A204.1 (cell line): ENCODE measurements around the gene MRC2.
"Not testable (repeated sequence)": the region's sequence is repeated elsewhere in the genome, so short reads cannot be mapped to it uniquely, and the experiment has no call there.

Source experiments
- FAIRE-seq: peaks from 2 replicates; lab custom pipeline; 2012; peaks lifted over from hg19 to GRCh38; lab: Jason Lieb, UNC

MRC2 gene

DNA sequence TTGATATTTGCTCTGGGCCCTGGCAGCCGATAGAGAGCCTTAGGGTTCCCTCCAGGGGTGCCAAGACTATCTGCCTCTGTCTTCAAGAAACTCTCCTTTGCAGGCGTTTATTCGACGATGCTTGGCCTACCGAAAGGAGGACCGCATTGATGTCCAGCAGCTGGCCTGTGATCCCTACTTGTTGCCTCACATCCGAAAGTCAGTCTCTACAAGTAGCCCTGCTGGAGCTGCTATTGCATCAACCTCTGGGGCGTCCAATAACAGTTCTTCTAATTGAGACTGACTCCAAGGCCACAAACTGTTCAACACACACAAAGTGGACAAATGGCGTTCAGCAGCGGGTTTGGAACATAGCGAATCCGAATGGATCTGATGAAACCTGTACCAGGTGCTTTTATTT is 15.2 kb upstream of the MRC2 start:
- FAIRE-seq, result not testable (repeated sequence)

DNA sequence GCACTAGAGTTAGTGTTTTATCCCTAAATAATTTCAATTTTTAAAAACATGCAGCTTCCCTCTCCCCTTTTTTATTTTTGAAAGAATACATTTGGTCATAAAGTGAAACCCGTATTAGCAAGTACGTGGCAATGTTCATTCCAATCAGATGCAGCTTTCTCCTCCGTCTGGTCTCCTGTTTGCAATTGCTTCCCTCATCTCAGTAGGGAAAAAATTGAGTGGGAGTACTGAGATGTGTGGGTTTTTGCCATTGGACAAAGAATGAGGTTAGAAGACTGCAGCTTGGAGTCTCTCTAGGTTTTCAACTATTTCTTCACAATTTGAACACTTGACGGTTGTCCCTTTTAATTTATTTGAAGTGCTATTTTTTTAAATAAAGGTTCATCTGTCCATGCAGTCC is 14.4 kb upstream of the MRC2 start:
- FAIRE-seq, result not testable (repeated sequence)

DNA sequence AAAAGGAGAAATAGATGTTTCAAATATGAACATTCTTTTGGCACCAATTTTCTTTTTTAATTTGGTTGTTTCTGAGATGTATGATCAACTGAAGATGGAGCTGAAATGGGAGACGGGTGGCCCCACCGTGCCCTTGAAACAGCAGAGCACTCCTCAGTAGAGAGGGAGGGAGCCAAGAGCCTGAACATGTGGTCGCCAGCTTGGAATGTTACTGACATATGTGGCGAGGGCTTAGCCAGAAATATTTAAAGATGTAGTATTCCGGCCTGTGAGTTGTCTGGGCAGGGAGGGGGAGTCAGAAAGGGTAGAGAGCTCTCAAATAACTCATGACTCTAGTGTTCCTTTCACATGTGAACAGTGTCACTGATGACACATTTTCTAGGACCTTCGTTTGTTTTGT is 13.3 kb upstream of the MRC2 start:
- no peak for FAIRE-seq

DNA sequence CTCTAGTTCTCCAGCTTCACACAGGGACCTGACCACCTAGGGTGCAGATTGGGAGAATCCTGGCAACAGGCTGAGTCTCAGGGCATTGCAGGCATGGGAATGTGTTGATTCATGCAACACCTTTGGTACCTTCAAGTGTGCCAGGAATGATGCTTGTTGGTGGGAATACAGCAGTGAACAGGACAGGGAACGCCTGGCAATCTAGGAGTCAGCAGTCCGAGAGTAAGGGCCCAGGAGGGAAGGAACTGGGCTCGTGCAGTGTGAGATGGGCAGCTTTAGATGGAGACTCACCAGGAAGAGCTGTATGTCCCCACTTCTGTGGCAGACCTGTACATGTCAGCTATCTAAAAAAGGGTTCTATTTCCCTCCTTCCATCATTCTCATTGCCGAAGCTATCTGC is 12.0 kb upstream of the MRC2 start:
- no peak for FAIRE-seq

DNA sequence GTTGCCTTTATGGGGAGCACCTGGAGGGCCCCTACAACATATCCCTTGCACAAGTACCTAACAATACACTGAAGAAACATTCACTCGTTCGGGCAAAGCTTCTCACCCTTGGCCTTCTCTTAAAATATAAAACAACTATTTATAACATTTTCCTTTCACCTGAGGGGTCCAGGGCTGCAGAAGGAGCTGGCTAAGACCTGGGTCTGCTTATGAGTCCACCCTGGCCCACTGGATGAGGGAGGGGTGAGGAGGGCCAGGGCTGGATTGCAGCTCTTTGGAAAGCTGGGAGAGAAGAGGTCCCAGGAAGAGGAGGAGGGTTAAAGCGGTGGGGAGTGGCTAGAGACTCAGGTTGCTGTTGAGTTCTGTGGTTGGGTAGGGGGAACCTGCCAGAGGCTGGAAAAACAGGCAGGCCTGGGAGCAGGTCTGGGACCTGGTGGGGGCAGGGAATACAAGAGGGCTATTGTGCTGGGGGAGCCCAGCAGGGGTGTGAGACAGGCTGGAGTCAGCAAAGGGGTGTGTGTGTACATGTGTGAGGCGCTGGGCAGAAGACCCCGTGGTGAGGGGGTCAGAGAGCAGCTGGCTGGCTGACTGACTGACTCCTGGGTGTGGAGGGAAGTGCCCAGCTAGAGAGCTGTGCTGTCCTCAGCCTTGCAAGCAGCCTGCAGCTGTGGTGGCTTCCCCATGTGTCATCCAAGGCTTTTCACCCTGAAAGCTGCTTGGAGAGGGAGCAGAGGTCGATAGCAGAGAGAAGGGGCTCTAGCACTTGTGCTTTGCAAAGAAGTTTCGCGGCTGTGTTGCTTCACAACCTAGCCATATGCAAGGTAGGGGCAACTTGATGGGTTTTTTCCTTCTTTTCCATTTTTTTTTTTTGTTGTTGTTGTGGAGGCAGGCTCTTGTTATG is 10.2 kb upstream of the MRC2 start:
- no peak for FAIRE-seq

DNA sequence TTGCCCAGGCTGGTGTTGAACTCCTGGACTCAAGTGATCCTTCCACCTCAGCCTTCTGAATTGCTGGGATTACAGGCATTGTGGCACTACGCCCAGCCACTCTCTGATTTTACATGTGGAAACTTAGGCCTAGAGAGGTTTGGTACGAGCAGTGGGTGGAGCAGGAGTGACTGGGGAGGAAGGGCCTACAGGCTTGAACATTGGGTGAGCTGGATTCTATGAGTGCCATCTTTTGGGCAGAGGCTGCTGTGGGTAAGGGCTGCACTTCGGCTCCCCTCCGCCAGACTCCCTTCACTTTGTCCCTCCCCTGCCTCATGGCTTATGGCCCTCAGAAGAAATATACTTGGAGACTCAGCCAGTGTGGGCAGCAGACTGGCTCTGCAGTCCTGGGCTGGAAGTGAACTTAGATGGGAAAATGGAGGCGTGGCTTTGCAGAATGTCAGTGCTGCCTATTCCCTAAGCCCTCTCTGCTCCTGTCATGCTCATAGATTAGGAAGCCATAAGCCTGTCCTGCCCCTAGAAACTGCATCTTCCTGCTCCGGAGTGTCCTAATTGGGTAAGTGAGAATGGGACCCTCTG is 9.5 kb upstream of the MRC2 start:
- no peak for FAIRE-seq

DNA sequence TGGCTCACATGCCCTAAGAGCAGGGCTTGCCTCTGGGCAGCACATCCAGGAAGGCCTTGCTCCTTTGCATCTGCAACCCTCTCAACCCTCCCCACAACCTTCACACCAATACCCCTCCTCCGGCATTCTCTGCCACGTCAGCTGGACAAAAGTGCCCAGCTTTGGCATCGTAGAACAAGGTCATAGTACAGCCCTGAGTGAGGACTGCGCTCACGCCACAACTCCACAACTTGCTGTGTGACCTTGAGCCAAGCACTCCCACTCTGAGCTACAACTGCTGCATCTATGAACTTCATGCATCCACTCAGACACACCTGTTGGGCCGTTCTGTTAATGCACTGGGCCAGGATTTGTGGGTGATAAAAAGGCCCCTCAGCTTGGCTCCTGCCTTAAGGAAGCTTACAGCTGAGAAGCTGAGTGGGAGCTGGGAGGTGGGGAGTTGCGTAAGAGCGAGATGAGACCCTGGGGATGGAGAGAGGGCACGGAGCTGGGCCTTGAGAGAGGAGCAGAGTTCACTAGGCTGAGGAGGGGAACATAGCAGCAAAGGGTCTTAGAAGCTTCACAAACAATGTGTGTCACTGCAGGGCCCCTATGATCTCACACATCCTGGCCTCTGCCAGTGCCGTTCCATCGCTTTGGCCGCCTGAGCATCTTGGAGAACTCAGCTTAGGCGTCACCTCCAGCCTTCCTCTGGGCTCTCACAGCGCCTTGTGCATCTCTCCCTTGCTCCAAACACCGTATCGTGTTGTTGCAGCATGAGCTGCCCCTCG is 8.6 kb upstream of the MRC2 start:
- FAIRE-seq, result no peak

DNA sequence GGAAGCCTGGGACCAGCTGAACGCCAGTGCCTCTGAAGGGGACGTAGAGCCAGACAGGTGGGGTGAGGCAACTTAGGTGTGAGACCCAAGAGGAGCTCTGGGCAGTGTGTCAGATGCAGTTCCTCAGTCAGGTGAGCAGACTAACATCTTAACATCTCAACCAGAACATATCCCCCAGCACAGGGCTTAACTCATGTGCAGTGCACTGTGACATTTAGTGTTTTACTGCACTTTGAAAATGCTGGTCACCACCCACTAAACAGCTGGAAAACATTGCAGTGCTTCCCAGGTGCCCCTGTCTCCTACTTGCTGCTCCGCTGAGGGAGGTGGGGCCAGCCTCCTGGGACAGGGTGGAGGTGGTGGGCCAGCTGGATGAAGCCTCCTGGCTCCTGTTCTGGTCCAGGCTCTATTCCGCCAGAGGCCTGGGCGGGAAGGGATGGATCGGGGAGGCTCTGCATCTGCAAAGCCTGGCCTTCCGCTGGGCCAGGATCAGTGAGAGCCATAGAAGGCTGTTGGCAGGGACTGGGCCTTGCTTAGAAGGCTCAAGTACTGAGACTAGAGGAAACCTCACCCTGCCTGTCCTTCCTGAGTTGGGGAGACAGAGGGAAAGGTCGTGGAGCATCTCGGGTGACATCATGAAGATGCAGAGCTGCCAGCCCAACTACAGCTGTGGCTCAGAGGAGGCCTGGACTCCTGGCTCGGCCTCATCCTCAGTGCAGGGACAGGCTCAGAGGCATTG is 7.9 kb upstream of the MRC2 start:
- FAIRE-seq, result no peak

DNA sequence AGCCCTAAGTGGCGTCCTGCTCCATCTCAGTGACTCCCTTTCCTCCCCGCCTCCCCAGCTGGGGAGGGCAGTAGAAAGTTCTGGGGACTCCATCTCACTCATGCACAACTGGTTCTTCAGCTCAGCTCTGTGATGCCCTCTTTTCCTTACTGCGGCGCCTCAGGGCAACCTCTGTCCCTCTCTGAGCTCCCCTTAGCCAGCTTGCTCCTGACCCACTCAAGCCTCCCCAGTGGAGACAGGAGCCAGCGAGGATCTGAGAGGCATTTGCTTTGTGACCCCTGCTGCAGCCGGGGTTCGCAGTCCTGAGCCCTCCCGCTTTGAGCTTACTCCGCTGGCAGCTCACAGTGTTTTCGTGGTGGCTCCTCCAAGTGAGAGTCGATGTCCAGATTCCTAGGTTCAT is 6.2 kb upstream of the MRC2 start:
- no peak for FAIRE-seq

DNA sequence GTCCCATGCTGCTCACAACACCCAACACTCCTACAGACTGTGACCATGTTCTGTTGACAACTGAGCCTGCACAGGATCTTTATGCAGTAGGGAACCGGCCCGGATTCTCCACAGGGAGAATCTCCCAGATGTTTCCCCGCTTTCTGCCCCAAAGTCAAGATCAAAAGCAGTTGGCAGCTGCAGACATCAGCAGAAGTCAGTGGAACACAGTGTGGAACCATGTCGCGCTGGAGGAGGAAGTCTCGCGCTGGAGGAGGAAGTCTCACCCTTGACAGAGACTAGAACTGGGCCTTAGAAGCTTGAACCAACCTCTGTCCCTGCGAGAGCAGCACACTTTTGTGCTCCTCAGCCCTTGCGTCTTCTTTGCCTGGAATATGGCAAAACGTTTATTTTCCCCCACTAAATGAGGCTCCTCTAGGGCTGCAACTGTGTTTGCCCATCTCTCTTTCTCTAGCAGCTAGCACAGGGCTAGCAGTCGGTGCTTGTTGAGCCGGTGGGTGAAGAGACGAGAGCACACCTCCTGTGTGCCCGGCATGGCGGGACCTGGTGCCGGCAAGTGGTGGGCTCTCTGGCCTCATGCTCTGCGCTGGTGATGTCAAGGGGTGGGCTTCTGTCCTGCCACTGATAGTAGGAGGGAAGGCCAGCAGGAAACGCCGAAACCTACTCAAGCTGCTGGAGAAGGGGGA is 2.1 kb upstream of the MRC2 start:
- no peak for FAIRE-seq

DNA sequence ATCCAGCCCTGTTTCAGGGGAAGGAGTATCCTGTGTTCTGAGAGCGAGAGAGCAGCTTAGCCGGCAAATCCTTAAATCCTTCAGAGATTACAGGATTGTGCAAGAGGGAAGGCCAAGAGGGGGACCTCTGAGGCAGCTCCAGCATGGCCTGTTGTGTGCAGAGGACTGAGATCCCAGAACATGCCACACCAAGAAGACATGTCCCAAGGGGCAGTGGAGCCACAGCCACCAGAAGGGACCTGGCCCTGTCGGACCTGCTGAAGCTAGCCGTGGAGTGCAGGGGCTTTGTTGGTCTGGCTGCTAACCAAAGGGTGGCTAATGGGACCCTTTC is 1.6 kb upstream of the MRC2 start:
- no peak for FAIRE-seq

DNA sequence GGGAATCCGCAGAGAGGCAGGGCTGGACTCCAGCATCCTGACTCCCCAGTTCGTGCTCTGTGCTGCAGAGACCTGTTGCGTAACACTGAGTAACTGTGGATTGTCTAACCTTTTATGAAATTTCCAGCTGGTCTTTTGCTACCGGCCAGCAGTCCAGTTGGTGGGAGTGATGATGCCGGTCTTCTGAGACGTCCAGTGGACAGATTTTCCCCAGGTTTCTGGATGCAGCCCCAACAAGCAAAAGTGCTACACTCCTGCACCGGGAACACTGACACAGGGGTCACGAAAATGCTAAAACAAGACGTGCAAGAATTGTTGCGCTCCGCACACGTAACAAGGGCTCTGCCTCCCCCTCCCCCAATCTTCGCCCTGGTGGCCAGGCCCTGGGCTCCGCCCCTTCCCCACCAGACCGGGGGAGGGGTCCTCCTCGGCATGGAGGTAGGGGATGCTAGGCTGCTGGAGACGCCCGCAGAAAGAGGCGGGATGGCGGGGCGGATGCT is 701 bp upstream of the MRC2 start:
- no peak for FAIRE-seq

DNA sequence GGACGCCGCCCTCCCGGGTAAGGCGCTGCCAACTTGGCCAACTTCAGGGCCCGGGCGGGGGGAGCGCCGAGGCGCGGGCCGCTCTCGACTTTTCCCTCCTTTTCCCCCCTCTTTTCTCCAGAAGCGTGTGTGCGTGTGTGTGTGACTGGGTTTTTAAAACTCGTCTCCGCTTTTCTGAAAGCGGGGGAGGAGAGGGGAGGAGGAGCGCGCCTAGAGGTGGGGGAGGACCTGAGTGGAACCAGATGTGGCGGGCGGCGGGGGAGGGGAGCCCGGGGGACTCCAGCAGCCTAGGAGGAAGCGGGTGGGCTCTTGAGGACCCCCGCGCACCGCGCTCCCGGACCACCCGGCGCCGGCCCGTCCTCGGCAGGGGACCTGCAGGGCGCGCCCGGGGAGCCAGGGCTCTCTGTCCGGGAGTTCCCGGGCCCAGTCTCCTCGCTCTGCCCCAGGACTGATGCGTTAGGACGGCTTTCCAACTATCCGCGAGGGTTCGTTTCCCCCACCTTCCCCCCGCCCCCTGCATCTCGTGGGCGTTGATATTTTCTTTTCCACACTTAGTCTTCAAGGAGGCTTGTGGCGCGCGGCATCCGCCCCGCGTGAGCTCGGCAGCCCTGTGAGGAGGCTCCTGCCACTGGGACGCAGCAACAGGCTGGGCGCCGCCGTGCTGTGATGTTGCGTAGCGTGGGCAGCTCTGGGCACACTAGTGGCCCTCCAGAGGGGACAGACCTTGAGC is 599 bp downstream of the MRC2 start:
- FAIRE-seq, result no peak

DNA sequence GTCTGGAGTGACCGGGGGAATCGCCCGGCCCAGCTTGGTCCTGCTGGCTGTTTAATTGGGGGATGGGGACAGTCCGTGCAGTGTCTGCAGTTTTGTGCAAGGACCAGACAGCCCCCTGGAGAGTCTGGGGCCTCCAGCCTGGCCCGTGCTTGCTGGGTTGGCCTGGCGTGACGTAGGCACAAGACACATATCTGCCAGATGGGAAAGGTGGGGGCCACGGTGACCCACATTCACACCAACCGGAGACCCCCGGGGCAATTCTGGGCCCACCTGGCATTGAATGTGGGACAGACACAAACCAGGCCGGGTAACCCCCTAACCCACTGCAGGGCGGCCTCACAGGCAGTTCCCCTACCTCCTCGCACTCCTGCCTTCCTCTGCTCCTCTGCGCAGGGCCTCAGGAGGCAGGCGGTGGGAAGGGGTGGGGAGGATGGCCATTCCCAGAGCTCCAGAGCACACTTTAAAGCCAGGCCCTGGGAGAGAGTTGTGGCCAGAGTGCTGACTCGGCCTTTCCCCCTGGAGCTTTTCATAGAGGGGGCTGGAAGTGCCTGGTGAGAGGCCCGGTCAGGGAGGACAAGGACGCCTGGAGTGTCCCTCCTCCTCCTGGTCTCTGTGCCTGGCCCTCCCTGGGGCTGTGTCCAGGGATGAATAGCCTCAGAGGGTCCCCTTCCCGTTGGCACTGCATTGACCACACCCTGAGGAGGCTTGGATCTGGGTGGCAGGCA is 1.5 kb downstream of the MRC2 start:
- FAIRE-seq, result no peak

DNA sequence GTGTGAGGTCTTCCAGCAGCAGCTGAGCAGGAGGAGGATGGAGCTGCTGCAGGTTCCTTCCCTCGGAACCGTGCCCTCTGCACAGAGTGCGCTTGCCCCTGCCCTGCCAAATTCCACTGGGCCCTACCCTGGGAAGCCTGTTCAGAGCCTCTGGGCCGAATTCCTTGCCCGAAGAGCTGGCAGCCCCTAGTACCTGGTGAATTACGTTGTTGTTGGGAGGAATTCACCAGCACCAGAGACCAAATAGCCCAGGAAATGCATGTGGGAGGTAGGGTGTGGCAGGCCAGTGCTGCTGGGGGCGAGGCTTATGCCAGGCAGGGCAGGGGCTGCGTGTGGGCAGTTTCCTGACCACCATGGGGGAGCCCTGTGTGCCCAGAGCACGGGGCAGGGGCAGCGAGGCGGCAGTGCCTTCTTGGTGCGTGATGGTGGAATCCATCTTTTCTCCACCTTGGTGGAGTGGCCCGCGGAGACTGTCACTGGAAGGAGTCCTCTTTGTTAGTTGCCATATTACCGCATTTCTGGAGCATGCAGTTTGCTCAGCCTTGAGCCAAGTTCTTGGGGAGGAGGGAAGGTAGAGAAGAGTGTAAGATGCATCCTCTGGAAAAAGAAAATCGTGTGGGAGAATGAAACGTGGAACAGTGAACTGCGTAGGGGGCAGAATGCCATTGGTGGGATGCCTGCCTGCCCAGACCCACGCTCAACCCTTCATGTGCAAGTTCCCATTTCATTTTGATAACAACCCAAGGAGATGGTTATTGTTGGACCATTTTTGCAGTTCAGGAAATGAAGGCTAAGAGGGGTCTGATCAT is 2.3 kb downstream of the MRC2 start:
- no peak for FAIRE-seq

DNA sequence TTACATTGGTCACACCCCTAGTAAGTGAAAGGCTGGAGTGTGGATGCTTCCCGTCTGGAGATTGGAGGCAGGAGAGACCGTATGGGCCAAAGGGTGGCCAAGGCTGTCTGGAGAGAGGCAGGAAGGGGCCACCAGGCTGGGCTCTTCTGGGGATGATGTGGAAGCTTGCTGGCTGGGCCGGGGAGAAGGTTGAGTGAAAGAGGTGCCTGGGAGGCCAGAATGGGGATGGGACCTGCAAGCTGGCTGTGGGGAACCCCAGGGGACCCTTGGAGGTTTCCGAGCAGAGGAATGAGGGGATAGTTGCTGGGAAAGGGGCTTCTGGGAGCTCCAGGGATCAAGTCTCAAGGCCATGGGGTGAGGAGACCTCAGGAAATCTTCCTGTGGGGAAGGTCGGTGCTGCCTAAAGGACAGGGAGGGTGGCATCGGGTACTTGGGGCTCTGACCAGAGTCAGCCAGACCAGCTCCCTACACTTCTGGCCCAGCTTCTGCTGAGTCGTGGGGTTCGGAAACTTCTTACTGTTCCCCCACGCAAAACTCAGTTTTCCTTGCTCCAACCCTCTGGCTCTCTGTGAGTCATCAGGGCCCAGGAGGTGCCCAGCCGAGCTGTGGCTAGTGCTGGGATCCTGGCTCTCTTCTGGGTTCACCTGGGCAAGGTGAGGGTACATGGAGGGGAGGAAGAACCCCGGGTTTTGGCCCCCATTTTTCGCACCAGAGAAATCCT is 3.1 kb downstream of the MRC2 start:
- FAIRE-seq, result no peak

DNA sequence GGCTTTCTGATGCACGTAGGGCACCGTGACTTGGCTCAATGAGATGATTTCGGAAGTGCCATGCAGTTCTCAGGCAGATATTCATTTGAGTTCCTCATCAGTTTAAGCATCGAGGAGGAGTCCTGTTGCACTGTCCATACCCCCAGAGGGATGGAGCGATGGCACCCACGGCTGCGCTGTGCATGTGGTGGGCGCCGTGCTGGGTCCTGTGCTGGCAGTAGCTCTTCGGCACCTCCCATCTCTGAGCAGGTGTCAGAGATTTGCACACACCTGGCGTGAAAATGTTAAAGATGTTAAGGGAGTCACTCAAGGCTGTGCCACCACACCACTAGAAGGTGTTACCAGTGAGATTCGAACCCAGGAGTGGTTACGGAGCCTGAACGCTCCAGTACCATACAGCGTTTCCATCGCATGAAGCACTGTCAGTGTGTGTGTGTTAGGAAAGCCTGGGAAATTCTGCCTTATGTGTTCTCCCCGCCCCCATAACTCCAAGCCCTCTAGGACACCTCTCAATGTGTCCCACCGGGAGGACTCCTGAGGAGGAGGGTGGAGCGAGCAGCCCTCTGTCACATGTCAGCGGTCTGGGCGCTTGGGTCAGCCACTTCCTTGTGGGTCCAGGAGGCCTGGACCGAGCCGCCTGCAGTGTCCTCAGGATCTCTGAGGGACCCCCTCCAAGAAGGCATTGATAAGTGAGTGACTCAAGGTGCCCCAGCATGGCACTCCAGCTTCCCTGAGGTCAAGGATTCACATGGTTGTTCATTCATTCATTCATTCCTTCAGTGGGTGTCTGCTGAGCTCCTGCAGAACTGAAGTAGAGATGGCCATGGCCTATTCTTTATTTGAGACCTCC is 3.8 kb downstream of the MRC2 start:
- no peak for FAIRE-seq
